ENCODE results near the gene FAM210B. TPM values are rescaled to one million over a fixed set of nuclear protein-coding genes. Genes with fewer than 3 reads are reported as not detected.

Gene FAM210B
- total and polyA plus RNA-seq, 2 of the 13 experiments (the other 11 are each of a cell fraction or from before 2014, with no cell fraction given): 75.9 to 107 TPM

DNA sequence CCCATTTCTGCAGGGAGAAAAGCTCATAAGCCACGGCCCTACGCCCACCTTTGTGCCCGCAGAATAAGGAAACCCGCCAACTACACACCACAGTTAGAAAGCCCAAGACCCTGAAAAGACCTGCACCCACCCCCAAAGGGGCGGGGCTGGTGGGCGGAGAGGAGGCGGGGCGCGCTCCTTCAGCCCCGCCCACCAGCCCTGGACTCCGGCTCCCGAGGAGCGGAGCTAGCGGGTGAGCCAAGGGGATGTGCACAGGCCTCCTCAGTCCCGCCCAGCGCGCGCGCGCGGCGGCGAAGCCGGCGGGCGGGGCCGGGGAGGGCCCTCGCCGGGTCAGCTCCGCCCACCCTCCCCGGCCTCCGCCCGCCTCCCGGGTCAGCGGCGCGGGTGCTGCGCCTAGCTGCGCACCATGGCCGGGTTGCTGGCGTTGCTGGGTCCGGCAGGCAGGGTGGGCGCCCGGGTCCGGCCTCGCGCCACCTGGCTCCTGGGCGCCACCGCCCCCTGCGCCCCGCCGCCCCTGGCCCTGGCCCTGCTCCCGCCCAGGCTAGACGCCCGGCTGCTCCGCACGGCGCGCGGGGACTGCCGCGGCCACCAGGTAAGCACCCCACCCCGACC, at the start of gene FAM210B (continued):
- TF ChIP-seq ZBTB4 (CRISPR knock-in tag; IDR thresholded peaks at IDR 0.05; ENCODE audit: borderline replicate concordance): no peak
- no peak for TF ChIP-seq ARNT (IDR thresholded peaks at IDR 0.05)
- TF ChIP-seq, protein P1, sequence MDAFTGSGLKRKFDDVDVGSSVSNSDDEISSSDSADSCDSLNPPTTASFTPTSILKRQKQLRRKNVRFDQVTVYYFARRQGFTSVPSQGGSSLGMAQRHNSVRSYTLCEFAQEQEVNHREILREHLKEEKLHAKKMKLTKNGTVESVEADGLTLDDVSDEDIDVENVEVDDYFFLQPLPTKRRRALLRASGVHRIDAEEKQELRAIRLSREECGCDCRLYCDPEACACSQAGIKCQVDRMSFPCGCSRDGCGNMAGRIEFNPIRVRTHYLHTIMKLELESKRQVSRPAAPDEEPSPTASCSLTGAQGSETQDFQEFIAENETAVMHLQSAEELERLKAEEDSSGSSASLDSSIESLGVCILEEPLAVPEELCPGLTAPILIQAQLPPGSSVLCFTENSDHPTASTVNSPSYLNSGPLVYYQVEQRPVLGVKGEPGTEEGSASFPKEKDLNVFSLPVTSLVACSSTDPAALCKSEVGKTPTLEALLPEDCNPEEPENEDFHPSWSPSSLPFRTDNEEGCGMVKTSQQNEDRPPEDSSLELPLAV (CRISPR knock-in tag; conservative IDR thresholded peaks at IDR 0.05; ENCODE audit: low read depth): no peak
- no peak for TF ChIP-seq BRD4 (CRISPR knock-in tag; IDR thresholded peaks at IDR 0.05)
- TF ChIP-seq, protein P2, sequence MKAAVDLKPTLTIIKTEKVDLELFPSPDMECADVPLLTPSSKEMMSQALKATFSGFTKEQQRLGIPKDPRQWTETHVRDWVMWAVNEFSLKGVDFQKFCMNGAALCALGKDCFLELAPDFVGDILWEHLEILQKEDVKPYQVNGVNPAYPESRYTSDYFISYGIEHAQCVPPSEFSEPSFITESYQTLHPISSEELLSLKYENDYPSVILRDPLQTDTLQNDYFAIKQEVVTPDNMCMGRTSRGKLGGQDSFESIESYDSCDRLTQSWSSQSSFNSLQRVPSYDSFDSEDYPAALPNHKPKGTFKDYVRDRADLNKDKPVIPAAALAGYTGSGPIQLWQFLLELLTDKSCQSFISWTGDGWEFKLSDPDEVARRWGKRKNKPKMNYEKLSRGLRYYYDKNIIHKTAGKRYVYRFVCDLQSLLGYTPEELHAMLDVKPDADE (CRISPR knock-in tag; IDR thresholded peaks at IDR 0.05): no peak
- TF ChIP-seq KLF15 (CRISPR knock-in tag; IDR thresholded peaks at IDR 0.05; ENCODE audit: borderline replicate concordance): 0 out of 2 replicates have a peak, but pooled peaks have one; percentile 22
- peak; percentile 15; the same call in 1 of the 2 replicates for TF ChIP-seq TFDP1 (CRISPR knock-in tag; IDR thresholded peaks at IDR 0.05; ENCODE audit: borderline replicate concordance)
- TF ChIP-seq TOPORS (CRISPR knock-in tag; IDR thresholded peaks at IDR 0.05): no peak
- peak; percentile 19; the same call in 1 of the 2 replicates for TF ChIP-seq ZNF574 (CRISPR knock-in tag; IDR thresholded peaks at IDR 0.05)
- no peak for TF ChIP-seq NONO (IDR thresholded peaks at IDR 0.05)
- TF ChIP-seq NONO (CRISPR knock-in tag; conservative IDR thresholded peaks at IDR 0.05): 0 out of 2 replicates have a peak, but pooled peaks have one; percentile 25
- no peak for TF ChIP-seq FOXO4 (CRISPR knock-in tag; conservative IDR thresholded peaks at IDR 0.05)
- TF ChIP-seq RFX1 (IDR thresholded peaks at IDR 0.05): no peak
- peak; percentile 38; the same call in 1 of the 2 replicates for TF ChIP-seq BCL6 (CRISPR knock-in tag; IDR thresholded peaks at IDR 0.05)
- TF ChIP-seq ZSCAN29 (CRISPR knock-in tag; conservative IDR thresholded peaks at IDR 0.05): 0 out of 2 replicates have a peak, but pooled peaks have one; percentile 4
- peak; percentile 74; the same call in 1 of the 3 replicates for TF ChIP-seq MXI1 (IDR thresholded peaks at IDR 0.05; ENCODE audit: borderline replicate concordance, low read depth, low read length)
- peak; percentile 34; the same call in 1 of the 2 replicates for TF ChIP-seq PAX8 (CRISPR knock-in tag; IDR thresholded peaks at IDR 0.05; ENCODE audit: borderline replicate concordance)
- no peak for TF ChIP-seq ZNF614 (CRISPR knock-in tag; IDR thresholded peaks at IDR 0.05; ENCODE audit: borderline replicate concordance)
